SW480 (cell line): Measurements from ENCODE around the gene UGT2B17.
"Not testable (repeated sequence)": the region's sequence is repeated elsewhere in the genome, so short reads cannot be mapped to it uniquely, and the experiment has no call there.

ENCODE experiments used
- DNase-seq: peaks from one replicate; pipeline ENCODE4 v3.0.0-alpha.2; 2016; ENCODE audit warnings: low spot score

Gene UGT2B17

DNA sequence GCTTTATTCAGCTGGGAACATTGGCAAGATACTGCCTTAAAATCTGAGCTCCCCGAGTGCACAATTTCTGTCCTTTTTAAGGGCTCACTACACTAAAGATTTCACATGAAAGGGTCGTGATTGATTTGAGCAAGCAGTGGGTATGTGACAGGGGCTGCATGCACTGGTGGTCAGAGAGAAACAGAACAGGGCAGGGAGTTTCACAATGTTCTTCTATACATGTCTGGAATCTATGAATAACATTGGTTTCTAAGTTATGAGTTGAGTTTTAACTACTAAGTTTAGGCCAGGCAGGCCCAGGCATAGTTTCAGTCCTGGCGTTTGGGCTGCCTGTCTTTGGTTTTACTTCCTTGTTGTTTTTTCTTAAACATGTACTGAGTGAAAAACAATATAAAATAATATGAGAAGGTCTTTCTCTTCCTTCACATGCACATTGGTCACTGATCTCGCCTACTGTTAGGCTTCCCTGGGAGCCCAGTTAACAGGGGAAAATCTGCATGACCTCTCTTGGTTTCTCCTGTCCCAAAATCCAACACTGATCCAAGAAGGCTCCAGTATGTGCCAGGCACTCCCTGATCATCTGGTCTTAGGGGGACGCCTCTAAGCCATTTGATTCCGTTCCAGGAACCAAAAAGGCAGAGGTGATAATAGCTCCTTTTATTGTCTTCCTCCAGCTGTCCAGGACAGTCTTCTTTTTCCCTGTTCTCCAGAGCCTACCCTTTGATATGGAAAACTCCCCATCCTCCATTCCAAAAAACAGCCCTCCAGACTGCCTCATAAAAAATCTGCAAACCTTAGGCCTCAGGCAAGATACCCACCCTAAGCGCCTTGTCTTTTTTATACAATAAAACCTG is at the start of gene UGT2B17:
Gene UGT2B17 (minus strand): TSS at position 51 of the 854 bp plus-strand sequence. CDS start 7,838 bp downstream, outside the sequence.
- no peak for DNase-seq

DNA sequence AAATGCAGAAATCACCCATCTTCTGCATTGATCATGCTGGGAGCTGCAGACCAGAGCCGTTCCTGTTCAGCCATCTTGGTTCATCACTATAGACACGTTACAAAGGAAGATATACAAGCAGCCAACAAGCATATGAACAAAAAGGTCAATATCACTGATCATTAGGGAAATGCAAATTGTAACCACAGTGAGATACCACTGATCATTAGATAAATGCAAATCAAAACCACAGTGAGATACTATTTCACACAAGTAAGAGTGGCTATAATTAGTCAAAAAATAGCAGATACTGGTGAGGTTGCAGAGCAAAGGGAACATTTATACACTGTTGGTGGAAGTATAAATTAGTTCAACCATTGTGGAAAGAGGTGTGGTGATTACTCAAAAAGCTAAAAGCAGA is 46.6 kb upstream of the UGT2B17 start:
- not testable (repeated sequence) for DNase-seq

DNA sequence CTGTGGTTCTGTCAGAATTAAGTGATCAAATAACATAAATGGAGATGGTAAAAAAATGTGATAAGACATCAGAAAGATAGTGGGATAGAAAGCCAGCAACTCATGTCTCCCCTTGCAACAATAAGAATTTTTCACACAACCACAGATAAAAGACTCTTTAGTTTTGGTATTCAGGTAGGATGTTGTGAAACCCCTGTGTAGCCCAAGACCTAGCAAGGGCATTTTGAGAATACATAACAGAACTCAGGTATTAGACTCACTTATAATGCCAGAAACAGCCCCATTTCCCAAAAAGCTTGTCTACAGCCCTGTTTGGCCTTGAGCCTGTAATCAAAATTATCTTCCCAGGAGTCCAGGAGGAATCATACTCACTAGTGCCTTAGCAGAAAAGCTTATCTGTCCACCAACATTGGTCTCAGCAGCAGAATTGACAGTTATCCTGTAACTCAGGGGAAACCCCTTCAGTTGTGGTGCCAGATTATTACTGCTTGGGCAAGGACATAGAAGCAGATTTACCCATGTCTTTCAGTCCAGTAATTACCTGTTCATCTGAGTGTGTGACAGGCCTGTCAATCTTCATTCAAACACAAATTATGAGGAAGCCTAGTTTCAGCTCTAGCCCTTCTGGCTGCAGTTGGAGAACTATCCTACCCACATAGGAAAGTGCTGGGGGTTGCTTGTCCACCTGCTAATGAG is 41.0 kb upstream of the UGT2B17 start:
- no peak for DNase-seq

DNA sequence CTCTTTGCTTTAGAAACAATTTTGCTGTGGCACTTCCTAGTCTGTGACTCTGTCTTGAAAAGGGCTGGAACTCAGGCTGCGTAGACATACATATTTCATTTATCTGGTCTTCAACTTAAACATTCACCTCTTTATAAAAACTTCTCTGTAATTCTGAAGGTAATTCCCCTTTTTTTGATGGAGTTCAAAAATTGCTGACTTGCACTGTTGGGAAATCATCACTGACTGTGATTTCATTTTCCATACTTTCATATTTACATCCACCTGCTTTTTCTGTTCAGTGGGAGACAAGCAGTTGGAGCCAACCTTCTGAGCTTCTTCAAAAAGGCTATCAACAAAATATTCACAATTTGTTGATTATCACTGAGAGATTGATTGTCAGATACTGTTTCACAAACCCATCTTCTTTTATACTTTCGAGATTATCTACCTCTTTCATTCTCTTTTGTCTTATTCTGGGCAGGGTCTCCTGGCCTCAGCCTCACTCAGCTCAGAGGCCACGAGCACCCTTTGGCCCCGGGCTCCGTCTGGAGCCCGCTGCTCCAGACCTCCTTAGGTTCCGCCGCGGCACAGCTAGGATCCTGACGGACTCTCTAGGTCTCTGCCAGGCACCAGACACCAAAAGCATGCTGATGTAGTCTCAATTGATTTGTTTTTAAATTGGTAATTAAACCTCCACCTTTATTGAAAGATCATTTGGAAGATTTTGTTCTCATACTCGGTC is 39.7 kb upstream of the UGT2B17 start:
- no peak for DNase-seq

DNA sequence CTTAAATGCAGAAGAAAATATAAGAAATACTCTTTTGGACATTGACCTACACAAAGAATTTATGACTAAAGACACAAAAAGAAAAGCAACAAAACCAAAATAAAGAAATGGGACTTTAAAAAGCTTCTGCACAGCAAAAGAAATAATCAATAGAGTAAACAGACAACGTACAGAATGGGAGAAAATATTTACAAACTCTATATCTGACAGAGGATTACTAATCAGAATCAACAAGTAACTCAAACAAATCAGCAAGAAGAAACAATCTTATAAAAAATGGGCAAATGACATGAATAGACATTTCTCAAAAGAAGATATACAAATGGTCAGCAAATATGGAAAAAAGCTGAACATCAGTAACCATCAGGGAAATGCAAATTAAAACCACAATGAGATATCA is 37.6 kb upstream of the UGT2B17 start:
- DNase-seq: no peak

DNA sequence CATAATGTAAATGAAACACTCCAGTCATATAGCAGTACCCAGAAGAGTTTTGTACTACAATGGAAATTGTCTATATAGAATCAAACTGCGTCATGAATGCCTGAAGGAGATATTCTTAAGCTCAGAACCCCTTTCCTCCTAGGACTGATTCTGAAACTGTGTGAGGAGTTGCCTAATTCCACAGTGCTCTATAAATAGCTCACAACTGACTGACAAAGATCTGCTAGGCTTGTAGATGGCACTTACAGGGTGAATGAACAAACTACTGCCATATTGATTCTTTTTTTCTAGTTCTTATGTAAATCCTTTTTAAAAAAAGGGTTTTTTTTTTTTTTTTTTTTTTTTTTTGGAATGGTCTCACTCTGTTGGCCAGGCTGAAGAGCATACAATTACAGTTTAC is 30.1 kb upstream of the UGT2B17 start:
- no peak for DNase-seq

DNA sequence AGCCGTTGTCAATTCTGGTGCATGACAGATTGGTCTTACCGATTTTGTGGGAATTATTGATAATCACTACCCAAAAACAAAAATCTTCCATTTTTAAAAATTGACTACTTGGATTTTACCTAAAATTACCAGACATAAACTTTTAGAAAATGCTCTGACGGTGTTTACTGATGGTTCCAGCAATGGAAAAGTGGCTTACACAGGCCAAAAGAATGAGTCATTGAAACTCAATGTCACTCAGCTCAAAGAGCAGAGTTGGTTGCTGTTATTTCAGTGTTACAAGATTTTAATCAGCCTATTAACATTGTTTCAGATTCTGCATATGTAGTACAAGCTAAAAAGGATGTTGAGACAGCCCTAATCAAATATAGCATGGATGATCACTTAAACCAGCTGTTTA is 23.0 kb upstream of the UGT2B17 start:
- no peak for DNase-seq

DNA sequence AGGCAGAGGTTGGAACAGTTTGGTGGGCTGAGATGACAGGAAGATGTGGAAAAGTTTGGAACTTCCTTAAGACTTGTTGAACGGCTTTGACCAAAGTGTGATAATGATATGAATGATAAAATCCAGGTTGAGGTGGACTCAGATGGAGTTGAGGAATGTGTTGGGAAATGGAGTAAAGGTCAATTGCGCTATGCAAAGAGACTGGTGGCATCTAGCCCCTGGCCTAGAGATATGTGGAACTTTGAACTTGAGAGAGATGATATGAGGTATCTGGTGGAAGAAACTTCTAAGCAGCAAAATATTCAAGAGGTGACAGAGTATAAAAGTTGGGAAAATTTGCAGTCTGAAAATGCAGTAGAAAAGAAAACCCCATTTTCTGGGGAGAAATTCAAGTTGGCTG is 21.4 kb upstream of the UGT2B17 start:
- no peak for DNase-seq

DNA sequence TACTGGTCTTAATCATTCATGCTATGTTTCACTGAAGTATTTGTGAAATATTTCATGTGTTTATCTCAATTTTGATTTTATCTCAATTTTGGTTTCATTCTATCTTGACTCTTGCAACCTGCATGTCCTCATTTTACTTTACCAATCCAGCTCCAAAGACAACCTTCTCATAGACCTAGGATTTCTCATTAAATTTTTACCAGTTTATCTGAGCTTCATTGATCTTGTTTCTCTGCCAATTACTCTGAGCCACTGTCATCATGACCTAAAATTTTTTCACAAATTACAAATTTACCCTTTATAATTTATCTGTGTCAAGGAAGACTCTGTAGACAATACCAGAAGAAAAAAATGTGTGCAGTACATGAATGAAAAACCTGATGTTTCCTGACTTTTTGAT is 18.6 kb upstream of the UGT2B17 start:
- no peak for DNase-seq

DNA sequence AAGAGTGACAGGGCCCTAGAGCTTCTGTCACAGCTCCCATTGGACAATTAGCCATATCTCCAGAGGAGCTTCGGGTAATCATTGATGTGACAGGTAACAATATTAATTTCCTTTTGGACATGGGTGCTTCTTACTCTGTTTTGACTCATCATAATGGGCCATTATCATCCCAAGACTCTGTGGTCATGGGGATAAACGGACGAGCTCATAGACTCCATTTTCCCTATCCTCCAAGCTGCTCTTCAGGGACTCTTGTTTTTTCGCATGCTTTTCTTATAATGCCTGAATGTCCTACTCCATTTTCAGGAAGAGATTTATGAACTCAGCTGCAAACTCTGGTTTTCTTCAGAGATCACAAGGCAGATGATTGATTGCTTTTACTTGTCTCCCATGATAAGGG is 17.0 kb upstream of the UGT2B17 start:
- DNase-seq: no peak

DNA sequence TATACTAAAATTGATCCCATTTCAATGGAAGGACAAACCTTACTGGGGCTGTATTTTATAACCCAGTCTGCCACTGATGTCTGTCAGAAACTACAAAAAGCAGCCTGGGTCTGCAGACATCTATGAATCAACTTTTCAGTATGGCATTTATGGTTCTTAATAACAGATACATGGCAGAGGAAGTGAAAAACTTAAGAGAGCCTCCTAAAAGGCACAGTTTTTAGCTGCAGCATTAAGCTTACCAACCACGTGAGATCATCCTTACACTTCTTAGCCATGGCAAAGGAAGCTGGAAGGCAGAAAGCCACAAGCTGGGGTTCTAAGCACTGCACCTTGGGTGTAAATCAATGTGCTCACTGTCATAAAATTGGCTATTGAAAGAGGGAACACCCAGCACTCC is 16.6 kb upstream of the UGT2B17 start:
- DNase-seq: no peak

DNA sequence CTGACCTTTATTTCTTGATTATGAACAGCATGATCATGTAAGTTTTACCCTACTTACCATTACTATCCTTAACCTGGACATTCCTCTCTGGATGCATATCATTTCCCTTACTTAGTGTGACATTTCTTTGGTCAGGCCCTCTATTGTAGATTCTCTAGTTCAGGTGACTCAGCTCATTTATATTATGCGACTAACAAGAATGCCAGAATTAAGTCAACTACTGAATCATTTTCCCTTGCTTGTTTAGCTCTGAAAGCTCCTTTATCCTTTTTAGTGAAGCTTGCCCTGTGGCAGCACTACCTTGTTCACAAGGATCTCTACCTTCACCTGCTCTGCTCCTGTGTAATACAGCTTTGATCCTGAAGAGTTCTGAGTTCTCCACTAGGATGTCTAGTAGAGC is 15.1 kb upstream of the UGT2B17 start:
- no peak for DNase-seq

DNA sequence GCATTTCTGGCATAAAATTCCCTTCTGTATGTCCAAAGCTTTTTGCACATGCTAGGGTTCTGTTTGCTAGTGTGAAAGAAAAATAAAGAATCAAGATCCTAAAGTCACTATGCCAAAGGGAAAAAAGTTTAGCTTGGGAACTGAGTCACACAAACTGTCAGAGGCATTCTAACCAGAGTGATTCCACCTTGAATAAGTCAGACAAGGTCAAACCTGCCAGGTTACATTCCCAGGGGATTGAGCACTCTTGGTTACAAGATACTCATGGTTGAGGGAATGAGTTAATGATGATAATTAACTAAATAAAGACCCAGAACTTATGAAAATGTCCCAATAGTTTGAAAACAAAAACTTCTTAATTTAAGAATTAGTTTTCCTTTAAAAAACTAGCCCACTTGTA is 13.7 kb upstream of the UGT2B17 start:
- no peak for DNase-seq

DNA sequence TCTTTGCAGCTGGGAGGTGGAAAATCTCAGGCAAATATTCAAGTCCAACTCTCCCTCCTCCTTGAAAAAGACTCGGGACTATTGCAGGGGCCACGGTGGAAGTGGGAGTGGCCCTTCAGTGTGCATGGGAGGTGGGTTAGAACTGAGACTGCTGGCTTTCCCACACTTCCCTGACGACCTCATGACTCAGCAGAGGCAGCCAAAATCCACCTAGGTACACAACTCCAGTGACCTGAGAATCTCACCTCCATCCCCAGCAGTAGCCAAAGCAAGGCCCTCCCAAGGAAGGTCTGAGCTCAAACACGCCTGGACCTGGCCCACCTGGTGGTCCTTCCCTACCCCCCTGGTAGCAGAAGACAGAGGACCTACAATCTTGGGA is 6.2 kb upstream of the UGT2B17 start:
- DNase-seq: no peak

DNA sequence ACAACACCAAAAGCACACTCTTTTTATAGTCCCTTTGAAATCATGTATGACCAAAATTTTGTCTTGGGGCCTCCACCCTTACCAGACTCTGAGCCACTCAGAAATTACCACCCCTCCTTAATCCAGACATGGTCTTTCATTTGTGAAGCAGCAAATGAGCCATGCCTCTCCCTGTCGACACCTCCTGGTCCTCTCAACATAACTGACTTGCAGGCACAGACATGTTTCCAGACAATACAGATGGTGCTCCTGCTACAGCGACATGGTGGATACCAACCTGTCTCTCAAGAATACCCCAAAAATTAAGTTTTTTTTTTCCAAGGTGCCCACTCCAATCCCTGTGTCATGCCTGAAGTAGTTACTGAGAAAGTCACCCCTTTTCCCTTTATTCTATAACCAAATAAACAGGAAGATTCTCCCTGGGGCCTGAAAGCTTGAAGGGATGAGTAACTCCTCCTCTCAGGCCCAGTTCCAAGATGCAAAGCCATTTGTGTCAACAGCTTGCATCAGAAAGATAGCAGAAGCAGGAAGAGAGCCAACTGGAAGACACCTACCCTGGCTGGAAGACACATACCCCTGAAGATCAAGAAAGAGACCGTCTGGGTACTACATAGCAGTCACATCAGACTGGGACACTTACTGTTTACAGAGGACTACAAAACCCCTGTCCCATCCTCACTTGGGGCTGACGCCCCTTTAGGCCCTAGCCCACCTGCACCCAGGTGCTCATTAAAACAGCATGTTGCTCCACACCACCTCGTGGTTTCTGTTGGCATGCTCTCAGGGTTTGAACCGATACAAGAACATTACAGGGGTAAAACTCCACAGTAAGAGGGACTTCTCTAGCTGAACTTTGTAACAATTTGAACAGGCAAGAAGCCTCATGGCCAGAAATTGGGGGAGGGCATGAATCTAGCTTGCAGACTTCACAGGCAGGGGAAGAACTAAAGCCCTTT is 5.5 kb upstream of the UGT2B17 start:
- no peak for DNase-seq

DNA sequence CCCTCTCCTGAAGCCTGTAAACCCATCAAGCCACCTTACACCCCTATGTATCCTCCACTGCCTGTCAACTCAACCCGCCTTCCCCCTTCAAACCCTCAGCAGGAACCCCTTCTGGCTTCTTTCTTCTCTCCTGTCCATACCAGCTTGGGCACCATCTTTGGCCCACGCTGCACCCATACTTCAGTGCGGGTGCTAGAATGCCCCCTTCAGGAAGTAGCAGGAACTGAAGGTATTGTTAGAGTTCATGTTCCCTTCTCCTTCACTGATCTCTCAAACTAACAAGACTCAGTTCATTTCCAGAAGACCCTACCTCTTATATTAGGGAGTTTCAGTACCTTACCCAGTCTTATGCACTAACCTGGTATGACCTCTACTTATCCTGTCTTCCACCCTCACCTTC is 1.5 kb upstream of the UGT2B17 start:
- no peak for DNase-seq

DNA sequence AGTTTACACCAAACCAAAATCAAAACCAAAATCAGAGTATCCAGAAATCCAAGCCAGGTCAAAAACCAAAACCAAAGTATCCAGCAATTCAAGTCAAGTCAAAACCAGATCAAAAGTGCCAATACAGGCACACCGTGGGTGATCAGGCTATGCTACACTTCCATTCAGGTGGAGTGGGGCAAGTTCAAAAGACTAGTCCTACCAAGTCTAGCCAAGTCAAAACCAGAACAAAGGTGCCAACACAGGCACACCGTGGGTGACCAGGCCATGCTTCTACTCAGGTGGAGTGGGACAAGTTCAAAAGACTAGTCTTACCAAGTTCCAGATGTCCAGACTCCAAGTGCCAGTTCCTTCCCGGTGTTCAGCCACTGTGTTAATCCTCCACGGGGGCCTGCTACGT is 486 bp downstream of the UGT2B17 start:
- DNase-seq: not testable (repeated sequence)

DNA sequence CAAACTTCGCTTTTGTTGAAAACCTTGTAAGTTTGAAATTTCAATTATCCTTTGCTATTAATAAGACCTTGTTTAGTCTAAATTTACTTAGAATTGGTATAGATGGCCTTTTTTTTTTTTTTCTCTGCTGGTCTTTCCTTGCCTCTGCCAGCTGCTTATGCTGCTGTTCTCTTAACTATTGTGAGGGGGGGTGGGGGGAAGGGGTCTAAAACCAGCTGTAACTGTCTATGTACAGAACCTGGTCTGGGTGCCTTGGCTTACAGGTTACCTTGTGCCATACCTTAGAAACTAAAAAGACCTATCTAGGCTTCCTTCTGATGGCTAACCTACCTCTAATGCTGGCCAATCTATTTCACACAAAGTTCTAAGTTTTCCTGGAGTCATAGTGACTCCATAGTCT is 1.0 kb downstream of the UGT2B17 start:
- no peak for DNase-seq

DNA sequence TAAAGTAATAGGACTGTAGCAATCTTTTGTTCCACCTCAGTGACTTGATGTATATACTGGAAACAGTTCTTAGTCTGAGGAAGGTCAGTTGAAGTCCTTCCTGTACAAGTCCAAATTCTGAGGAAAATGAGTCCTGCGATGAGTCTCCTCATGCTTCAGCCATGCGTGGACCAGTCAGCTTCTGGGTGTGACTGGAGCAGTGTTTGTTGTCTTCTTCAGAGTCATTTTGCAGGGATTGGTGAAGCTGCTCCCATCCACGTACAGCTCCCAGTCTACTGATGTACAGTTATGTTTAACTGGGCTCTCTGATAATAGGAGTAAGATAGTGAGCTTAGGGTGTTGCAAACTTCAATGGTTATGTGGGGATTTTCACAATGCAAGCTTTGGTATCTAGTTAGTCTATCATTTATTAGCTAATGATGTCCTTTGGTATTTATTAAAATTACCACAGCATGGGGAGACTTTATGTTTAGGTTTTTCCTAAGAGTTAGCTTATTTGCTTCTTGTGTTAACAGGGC is 3.4 kb downstream of the UGT2B17 start:
- no peak for DNase-seq

DNA sequence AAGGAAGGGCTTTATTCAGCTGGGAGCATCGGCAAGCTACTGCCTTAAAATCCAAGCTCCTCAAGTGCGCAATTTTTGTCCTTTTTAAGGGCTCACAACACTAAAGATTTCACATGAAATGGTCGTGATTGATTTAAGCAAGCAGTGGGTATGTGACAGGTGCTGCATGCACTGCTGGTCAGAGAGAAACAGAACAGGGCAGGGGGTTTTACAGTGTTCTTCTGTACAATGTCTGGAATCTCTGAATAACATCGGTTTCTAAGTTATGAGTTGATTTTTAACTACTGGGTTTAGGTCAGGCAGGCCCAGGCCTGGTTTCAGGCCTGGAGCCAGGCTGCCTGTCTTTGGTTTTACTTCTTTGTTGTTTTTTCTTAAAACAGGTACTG is 6.0 kb downstream of the UGT2B17 start:
- no peak for DNase-seq

DNA sequence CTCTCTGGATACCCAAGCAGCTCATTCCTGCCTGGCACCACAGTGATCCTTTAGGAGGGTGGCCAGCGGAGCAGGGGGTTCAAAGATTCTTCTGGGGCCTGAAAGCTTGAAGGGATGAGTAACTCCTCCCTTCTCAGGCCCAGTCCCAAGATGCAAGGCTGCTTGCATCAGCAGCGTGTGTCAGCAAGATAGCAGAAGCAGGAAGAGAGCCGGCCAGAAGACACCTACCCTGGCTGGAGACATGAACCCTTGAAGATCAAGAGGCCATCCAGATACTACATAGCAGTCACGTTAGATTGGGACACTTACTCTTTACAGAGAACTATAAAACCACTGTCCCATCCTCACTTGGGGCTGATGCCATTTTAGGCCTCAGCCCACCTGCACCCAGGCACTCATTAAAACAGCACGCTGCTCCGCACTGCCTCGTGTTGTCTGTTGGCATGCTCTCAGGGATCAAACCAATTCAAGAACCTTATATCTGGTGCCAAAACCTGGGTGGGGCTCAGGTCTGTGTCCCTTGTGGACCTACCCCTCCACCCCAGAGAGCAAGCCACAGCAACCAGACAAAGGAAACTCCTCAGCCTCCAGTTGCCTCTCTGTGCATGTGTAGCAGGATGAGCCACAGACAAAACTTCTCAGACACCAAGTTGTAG is 6.5 kb downstream of the UGT2B17 start:
- no peak for DNase-seq
